ENCODE measurements around the gene LTB.

DNA sequence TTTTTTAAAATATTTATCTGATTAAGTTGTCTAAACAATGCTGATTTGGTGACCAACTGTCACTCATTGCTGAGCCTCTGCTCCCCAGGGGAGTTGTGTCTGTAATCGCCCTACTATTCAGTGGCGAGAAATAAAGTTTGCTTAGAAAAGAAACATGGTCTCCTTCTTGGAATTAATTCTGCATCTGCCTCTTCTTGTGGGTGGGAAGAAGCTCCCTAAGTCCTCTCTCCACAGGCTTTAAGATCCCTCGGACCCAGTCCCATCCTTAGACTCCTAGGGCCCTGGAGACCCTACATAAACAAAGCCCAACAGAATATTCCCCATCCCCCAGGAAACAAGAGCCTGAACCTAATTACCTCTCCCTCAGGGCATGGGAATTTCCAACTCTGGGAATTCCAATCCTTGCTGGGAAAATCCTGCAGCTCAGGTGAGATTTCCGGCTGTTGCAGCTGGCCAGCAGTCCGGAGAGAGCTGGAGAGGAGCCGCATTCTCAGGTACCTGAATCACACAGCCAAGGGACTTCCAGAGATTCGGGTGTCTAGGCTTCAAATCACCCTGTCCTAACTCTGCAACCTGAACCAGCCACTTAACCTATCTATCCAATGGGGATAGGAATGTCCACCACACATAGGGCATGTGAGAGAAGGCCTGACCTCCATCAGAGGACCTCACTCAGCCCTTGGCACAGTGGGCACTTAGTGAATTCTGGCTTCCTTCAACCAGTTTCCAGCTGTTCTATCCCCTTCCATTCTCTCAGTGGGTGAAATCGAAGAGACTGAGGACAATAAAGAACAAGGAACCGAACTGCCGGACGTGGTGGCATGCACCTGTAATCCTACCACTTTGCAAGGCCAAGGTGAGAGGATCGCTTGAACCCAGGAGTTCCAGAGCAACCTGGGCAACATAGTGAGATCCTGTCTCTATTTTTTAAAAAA is 3.8 kb downstream of the LTB start:
- no peak for TF ChIP-seq FOXM1 (IDR thresholded peaks at IDR 0.05; ENCODE audit: borderline replicate concordance)
- TF ChIP-seq ARNT (IDR thresholded peaks at IDR 0.05): no peak
- no peak for TF ChIP-seq ELF4 (IDR thresholded peaks at IDR 0.05)
